HG03025 (cell line): ENCODE measurements around the gene NHLH1.

Experiments used
- ATAC-seq: cut with Tn5 transposase; IDR thresholded peaks from one replicate; pipeline ENCODE4 v1.9.1; 2021; ENCODE audit warnings: mild to moderate bottlenecking, moderate library complexity; ENCODE audit not compliant: unreplicated experiment, low FRiP score

NHLH1 gene

DNA sequence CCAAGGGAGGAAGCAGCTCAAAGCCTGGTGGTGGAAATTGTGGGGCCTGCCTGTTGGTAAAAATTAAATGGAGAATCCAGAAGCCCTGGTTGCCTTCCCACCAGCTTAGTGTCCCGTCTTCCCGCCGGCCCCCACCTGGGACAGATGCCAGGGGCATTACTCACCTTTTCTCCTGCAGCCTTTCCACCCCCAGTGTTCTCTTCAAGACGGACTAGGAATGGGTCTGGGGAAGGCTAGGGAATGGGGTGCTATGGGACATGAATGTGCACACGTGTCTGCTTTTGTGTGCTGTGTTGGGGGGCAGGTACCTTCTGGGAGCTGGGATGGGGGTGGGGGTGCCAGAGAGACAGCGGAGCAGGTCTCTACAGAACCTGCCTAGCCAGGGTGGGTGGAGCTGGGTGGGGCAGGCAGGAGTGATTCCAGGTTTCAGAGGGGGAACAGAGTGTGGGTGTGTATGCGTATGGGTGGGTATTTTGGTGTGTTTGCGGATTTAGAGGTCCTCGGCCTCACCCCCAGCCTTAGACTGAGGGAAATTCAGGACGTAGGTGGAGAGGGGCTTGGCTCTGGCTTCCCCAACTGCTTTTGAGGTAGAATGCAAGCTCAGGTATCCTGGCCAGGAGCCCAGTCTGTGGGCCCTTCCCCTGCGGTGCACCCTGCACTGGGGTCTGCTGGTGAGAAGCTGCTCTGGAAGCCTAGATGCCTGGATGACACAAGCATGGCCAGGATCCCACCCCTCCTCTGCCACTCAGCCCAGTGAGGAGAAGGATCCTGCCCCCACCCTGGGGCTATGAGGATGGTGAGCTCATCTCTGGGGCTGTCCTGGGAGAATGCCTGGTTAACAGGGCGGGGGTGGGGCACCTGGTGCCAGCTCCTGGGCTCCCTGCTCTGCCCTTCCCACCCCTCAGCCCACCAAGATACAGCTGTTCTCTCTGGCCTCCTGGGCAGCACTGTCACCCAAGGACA is 41.2 kb downstream of the NHLH1 start:
- ATAC-seq, result no peak

DNA sequence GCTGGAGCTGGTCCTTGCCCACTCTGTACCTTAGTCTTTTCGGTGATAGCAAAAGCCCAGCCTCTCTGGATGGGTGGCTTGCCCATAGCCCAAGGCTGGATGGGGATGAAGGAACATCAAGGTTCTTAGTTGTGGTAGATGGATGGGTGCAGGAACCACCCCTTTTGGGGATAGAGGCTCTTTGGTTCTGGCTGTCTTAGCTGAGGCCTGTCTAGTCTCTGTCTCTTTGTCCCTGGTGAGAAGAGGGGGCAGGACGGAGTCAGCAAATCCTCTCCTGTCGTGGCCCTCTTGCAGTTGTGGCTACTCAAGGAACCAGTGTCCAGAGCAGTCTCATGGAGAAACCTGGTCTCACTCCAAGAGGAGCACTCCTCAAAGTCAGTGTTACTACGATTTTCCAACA is 42.0 kb downstream of the NHLH1 start:
- ATAC-seq, result no peak

DNA sequence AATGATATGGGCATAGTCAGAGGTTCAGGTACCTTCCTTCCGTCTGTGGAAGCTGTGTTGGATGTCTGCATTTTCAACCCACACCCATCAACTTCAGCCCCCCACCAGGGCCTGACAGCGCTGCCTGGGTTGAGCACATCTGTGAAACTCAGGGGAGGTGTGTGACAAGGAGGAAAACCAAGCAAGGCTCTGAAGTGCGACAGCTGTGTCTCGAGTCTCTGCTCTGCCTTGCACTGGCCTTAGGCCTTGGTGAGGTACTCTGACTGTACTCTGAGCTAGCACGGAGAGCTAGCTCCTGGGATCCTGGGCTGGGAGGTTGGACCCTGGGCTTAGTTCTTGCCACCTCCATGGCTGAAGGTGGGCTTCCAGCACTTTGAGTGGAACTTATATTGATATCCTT is 42.6 kb downstream of the NHLH1 start:
- ATAC-seq, result no peak

DNA sequence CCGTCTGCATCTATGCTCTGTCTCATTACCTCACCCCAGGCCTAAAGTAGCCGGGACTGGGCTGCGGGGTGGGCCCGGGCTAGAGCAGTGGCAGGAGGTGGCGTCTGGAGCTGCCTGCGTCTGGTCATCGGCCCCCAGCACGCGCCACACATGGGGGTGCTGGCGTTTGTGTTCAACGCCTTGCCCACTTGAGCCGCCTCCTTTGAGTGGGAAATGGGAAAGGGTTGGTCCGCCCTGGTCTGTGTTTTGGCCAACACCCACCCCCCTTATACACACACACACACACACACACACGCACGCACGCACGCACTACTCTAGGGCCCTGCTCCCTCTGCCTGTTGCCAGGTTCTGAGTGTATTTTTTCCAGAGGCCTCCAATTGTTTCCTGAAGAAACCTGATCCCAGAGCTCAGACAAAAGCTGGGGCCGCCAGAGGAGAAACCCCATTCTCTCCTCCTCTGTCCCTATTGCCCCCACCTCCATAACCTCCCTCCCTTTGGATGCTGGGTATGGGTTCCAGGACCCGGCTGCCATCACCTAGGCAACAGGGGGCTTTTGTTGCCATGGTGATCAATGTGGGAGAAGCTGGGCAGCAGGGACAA is 43.6 kb downstream of the NHLH1 start:
- ATAC-seq, result no peak

DNA sequence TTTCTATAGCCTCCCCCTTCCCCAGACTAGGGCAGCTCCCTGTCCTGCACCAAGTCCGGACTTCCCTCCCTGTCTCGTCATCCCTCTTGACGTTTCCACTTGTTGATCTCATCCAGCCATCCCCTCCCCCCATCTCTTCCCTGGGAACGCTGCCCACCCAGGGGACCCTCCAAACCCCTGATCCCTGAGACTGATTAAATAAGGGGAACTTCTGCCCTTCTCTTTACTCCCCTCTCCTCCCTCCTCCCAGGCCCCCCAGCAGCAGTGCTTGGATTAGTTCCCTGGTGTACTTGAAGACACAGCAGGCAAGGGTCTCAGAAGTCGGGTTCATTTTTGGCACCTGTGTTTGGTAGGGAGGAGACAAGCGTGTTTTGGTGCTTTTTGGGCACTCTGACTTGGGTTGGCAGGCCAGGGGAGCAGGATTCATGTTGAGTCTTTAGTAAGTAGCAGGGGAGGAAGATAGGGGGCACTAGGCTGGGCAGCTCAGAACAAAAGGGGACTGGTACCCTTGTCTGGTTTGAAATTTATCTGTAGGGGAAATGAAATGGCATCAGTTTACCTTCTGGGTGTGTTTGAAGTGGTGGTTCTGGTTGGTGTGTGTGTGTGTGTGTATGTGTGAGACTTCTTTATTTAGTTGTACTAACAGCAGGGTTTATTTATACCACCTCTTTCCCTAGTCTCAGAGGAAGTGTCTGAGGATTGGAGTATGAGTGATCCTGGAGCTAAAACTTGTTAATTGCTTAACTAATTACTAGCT is 44.6 kb downstream of the NHLH1 start:
- ATAC-seq, result no peak

DNA sequence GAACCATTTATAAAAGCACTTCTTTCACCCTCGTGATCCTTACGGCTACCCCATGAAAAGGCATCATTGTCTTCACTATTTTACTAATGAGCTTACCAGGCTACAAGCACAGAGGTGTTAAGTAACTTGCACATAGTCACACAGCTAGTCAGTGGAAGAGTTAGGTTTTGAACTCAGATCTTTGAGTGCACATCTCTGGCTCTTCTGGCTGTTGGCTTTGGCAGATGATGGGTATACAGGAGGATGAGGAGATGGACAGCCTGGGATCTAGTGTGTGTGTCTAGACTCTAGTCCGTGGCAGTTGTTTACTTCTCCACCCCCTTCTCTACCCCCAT is 45.1 kb downstream of the NHLH1 start:
- no peak for ATAC-seq

DNA sequence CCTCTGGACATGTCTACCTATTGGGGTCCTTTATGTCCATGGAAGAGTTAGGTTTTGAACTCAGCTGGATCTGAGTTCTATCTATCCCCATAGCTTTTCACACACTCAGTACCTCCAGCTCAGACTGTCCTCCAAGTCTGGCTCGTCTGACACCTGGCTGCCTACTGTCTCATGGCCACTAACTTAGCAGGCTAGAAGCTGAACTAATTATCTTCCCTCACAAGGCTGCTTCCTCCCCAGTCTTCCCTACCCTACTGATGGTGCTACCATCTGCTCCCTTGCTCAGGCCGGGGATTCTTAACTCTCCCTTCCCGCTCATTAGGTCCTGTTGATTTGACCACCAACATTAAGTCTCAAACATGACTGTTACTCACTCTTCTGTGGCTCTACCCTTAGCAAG is 46.8 kb downstream of the NHLH1 start:
- ATAC-seq, result no peak

DNA sequence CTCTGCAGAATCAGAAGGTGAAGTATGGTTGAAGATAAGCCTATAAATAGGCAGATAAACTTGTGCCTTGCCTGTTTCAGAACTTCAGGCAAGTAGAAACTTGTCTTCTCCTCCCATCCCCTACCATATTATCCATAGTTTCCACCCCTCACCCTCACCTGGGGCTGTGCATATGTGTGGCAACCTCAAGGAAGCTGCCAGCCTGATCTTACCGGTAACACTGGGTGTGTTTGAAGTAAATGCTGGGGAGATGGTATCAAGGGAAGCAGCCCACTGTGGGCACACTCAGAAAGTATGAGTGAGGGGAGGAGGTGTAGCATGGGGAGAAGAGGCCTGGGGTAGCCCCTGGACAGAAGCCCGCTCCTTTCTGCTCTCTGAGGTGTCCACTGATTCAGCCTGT is 48.0 kb downstream of the NHLH1 start:
- no peak for ATAC-seq

DNA sequence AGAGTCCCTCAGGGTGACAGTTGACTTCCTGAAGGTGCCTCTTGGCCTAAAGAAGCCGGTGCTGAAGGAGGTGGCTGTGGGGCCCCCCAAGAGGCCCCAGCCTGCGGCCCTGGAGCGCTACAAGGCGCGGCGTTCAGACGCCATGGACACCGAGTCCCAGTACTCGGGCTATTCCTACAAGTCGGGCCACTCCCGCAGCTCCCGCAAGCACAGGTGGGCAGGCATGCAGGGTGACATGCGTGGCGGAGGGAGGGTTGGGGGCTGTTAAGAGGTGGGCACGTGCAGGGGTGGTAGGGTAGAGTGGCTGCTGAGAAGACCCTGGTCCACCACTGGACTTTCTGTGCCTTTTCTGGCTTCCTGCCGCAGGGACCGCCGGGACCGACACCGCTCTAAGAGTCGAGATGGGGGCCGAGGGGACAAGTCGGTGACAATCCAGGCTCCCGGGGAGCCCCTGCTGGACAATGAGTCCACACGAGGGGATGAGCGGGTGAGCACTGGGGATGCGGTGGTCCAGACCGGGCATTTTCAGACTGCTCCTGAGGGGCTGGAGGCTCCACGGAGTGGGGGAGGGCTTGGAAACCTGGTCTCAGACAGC is 48.9 kb downstream of the NHLH1 start:
- ATAC-seq, result no peak

DNA sequence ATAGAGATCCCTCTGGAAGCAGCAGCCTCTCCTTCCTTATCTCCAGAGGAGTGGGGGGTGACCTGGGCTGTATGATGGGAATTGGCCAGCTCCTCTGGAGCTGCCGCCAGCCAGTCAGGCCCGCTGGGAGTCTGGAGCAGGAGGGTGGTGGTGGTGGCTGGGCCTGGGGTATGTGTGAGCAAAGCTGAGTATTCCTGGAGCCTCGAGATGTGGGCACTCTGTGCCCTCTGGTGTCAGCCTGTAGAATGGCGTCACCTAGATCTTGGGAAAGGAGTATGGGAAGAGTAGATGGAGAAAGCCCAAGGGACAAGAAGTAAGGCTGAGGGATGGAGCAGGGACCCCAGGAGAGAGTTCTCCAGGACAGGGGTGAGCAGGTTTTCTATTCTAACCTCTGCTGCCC is 49.5 kb downstream of the NHLH1 start:
- ATAC-seq, result no peak

DNA sequence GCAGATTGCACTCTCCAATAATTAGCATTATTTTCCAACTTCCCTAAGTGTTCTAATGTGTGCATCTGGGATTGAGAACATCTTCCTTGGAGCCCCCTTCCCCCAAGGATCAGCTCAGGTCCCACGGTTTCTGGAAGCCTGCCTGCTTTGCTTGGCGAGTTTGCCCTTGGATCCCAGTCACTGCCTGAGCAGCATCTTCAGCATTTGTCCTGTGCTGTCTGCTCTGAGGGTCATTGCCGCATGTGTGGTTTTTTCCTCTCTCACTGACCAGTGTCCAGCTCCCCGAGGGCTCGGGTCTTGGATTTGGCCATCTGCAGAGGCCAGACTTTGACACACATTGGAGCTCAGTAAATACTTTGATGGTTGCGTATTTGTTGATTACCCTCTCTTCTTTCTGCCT is 51.6 kb downstream of the NHLH1 start:
- ATAC-seq, result no peak

DNA sequence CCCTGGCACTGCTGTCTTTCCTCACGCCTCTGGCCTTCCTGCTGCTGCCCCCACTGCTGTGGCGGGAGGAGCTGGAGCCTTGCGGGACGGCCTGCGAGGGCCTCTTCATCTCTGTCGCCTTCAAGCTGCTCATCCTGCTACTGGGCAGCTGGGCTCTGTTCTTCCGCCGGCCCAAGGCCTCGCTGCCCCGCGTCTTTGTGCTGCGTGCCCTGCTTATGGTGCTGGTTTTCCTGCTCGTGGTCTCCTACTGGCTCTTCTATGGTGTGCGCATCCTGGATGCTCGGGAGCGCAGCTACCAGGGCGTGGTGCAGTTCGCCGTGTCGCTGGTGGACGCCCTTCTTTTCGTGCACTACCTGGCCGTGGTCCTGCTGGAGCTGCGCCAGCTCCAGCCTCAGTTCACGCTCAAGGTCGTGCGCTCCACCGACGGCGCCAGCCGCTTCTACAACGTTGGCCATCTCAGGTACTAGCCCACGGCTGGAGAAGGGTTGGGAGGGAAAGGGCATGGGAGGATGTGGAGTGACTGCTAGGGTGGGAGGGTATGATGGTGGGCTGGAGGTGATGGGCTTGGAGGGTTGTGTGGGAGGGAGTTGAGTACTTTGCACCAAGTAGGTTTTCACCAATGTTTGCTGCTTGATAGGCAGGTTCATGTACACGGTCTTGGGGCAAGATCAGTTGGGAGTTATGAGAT is 52.4 kb downstream of the NHLH1 start:
- no peak for ATAC-seq

DNA sequence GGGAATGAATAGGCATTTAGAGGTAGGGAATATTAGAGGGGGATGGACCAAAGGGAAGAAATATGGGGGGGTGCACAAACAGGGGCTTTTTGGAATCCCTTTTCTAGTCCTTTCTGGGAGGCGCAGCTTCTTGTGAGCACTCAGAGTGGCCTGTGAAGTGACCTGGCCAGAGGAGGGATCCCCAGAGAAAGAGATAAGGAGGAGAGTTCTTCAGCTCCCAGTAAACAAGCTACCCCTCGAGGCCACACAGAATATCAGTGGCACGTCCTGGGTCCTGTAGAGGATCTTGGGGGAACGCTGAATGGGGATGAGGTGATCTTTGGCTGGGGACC is 52.9 kb downstream of the NHLH1 start:
- ATAC-seq, result no peak

DNA sequence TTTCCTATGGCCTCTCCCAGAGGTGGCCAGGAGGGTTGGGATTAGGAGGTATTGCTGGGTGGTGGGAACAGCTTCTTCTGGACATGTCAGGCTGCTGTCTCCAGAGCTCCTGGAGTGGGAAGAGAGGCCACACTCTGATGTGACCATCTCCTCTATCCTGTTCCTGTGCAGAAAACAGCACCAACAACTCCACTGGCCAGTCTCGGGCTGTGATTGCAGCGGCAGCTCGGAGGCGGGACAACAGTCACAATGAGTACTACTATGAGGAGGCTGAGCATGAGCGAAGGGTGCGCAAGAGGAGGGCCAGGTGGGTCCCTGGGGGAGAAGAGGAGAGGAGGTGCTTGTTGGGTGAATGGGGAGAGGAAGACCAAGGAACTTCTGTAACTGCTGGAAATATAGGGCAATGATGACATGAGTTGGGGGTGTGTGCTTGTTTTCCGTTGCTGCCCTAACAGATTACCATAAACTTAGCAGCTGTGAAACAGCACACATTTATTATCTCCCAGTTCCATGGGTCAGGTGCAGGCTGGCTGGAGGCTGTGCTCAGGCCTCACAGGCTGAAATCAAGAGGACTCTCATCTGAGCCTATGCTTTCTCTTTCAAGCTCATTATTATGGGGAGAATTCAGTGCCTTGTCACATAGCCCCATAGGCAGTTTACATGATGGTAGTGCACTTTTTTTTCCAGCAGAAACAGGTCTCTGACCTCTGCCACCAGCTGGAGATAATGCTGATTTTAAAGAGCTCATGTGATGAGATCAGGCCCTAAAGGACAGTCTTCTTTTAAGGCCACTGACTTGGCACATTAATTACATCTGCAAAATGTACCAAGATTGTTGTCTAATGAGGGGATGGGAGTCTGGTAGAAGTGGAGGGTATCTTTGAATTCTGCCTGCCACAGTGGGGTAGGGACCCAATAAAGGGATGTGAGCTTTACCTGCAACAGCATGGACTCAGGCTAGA is 54.3 kb downstream of the NHLH1 start:
- ATAC-seq, result no peak

DNA sequence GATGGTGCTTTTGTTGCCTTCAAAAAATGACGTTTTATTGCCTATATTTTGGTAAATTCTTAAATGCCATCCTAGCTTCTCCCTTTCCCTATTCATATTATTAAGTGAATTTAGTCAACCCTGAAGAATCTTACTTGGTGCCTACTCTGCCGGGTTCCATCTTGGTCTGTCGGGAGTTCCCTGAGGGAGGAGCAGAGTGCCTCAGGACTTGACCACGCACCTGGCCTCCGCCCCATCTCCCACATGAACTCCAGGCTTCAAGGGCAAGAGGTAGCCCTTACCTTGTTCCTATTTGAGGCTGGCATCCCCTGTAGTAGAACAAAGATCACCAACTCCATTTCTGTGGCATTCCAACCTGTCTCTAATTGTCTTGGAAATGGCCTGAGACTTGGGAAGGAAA is 55.0 kb downstream of the NHLH1 start:
- ATAC-seq, result no peak
